Brain pericyte (primary cell): Measurements from ENCODE around the gene SLC5A11.
"Not testable (repeated sequence)": the region's sequence is repeated elsewhere in the genome, so short reads cannot be mapped to it uniquely, and the experiment has no call there.

Experiments
- DNase-seq: peaks from one replicate; pipeline ENCODE4 v3.0.0-alpha.2; 2012; ENCODE audit warnings: low read depth, low spot score

SLC5A11 gene

DNA sequence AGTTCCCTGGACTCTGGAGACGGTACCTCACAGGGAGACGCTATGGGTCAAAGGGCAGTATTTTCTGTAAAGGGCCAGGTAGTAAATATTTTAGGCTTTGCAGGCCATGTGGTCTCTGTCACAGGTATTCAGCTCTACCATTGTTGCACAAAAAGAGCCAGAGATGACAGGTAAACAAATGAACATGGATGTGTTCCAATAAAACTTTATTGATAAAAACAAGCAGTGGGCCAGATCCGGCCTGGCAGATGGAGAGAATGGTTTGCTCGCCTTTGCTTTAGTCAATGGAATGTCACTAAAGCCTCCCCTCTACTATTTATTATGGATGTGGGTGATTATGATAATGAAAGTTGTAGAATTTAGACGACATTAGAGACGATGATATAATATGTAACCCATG lies 8.9 kb upstream of the SLC5A11 start:
- DNase-seq = no peak

DNA sequence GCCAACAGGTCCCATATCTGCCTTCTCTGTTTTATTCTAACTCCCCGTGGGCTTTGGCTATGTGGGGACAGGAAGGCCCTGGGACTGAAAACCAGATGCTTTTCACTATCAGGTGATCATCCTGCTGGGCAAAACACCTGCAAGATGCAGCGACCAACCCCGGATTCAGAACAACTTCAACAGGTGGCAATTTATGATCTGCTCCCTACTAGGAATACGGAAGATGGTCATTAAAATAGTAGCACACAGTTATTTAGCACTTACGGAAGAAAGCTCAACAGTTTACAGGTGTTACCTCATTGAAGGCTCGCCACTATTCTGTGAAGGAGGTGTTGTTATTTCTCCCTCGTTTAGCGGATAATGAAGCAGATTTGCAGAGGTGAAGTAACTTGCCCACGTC lies 7.8 kb upstream of the SLC5A11 start:
- no peak for DNase-seq

DNA sequence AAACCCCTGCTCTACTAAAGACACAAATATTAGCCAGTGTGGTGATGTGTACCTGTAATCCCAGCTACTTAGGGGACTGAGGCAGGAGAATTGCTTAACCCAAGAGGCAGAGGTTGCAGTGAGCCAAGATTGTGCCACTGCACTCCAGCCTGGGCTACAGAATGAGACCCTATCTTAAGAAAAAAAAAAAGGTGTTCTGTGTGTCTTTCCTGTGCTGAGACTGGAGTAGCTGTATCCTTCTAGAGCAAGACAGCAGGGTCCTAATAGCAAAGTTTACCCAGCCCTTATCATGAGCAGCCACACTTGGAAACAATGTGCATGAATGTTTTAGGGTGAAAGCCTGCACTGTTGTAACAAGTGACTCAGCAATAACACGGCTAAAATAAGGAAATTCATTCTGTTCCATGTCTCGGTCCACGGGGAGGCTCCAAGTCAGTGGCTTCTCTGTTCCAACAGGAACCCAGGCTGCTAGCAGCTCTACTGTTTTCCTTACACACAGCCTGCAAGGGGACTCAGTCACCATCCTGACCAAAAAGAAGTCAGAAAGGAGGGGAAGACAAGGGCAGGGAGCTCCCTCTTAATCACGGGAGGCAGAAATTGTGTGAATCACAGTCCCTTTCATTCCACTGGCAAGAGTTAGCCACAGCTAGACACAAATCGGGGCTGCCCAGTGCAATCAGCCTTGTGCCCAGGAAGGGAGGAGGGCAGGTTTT lies 7.1 kb upstream of the SLC5A11 start:
- DNase-seq = no peak

DNA sequence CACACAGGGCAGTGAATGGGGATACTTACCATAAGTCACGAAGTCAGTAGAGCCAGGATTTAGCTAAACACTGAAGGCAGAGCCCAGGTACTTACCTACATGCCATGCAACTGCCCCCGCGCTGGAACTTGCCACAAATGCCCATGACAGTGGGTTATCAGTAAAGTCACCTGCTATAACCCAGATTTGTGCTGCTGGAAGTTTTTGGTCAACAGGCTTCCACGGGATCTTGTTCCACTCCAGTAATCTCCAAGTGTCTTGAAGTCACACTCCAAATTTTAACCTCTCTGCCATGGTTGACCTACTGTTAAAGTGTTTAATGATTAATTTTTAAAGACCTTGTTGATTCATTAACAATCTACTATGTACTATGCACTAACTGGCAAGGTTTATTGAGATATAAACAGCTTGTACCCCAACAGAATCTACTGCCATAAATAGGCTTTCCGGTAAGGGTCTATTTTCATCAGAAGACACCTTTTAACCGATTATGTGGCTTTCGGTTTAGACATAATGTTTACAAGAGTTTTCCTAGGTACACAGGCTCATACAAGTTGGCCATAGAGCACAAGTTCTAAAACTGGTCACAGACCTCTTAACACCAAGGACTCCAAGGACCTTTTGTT lies 6.3 kb upstream of the SLC5A11 start:
- DNase-seq = no peak

DNA sequence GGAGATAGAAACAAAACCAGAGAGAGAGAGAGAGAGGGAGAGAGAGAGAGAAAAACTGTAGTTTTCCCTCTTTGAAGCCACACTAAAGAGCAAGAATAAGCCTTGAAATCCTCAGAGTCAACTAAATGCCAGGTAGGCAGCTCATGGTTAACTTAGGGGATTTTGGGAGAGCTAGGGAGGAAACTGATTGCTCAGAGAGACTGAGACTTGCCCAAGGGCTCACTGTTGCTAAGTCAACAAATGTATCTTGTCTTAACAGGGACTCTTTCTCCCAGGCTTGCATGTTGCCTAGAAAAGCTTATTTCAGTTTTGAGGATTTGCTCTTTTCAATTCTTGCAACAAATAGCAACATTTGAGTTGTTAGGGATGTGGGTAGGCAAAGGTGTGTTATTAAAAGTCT lies 4.5 kb upstream of the SLC5A11 start:
- no peak for DNase-seq

DNA sequence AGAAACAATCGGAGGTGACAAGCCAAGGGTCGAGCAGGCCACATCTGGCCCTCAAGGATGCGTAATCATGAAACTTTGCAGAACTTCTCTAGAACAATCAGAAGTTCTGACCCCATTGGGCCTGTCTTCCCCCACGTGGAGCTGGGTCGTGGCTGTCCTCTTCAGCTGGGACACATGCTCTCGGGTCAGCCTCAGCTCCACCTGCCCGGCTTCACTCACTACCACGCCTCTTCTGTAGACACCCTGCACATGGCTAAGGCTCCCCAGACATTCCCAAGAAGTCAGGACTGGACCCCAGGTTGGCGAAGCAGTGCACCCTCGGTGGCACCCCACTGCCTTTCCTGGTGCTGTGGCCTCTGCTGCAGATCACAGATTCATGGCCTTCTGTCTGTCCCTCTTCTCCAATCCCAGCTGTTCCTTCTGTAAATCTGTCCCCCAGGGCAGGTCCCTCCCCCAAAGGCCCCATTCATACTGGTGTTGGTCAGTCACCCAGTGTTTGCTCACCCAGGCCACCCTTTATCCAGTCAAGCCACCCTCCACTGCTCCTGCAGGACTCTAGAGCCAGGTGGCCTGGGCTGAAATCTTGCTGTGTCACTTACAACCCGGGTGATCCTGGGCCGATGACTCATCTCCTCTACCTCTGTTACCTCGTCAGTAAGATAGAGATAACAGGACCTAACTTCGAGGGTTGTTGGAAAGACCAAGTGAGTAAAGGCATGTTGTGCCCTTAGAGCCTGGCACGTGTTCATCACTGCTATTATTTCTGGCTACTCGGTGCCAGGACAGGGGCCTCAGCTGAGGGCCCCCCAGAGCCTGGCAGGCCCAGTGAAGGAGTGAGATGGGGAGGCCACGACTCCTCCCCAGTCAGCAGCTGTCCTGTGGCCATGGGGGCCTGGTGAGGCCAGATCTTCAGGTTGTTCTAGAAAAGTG lies 1.4 kb upstream of the SLC5A11 start:
- no peak for DNase-seq

DNA sequence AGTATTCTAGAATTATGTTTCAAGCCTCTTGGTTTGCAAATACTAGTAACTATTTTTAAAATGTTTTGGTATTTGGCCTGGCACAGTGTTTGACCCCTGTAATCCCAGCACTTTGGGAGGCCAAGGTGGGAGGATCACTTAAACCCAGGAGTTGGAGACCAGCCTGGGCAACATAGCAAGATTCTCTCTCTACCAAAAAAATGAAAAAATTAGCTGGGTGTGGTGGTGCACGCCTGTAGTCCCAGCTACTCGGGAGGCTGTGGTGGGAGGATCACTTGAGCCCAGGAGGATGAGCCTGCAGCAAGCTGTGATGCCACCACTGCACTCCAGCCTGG lies 765 bp upstream of the SLC5A11 start:
- DNase-seq = not testable (repeated sequence)

DNA sequence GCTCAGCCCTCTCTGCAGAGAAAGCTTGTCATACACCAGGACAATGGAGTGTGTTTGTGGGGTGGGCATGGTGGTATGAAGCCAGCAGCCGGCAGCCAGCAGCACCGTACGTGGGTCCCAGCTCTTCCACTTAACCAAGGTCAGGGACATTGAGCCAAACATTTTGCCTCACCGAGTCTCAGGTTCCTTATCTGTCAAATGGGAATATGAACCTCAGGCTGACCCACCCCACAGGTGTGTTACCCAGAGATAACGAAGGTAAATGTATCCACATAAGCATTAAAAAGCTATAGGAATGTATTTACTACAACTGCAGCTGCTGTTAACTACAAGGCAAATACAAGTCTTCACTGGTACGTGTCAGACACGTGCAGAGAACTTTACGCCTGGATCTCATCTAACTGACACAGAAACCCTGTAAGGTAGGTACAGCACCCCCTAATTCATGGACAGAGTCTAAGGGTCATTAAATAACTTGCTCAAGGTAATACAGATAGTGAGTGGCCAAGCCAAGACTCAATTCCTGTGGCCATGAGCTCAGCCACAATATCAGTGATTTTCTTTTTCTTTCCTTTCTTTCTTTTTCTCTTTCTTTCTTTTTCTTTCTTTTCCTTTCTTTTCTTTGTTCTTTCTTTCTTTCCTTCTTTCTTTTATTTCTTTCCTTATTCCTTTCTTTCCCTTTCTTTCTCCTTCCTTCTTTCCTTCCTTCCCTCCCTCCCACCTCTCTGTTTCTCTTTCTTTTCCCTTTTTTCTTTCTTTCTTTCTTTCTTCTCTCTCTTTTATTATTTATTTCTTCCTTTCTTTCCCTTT lies 990 bp downstream of the SLC5A11 start:
- DNase-seq = no peak

DNA sequence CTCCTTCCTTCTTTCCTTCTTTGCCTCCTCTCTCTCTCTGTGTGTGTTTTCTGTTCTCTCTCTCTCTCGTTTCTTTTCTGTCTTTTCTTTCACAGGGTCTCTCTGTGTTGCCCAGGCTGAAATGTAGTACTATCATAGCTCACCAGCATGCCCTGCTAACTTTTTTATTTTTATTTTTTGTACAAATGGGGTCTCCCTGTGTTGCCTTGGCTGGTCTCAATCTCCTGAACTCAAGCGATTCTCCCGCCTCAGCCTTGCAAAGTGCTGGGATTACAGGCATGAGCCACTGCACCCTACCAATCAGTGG lies 1.5 kb downstream of the SLC5A11 start:
- no peak for DNase-seq

DNA sequence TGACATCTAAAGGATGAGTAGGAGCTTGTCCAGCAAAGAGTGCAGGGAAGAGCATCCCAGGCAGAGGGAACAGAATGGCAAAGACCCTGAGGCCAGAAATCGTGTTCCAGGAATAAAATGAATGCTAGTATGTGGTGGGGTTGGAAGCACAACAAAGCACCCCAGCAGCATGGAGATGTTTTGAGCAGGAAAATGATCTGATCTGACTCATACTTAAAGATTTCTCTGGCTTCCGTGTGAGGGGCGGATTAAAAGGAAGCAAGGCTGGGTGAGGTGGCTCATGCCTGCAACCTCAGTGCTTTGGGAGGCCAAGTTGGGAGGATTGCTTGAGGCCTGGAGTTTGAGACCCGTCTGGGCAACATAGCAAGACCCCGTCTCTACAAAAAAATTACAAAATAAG lies 2.3 kb downstream of the SLC5A11 start:
- no peak for DNase-seq

DNA sequence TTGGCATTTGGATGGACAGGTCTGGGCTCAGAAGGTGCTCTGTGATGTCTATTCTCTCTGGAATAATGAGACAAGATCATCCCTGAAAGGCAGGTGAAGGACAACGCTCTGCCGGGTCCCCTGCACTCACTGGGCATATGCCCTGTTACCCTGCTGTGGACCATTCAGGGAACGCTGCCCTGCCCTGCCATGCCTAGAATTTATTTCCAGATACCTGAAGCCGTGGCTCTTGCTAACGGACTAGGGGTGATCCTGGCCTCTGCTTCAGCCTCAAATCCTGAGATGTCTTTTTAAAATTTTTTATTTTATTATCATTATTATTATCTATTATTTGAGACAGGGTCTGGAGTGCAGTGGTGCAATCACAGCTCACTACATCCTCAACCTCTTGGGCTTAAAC lies 3.9 kb downstream of the SLC5A11 start:
- DNase-seq = no peak

DNA sequence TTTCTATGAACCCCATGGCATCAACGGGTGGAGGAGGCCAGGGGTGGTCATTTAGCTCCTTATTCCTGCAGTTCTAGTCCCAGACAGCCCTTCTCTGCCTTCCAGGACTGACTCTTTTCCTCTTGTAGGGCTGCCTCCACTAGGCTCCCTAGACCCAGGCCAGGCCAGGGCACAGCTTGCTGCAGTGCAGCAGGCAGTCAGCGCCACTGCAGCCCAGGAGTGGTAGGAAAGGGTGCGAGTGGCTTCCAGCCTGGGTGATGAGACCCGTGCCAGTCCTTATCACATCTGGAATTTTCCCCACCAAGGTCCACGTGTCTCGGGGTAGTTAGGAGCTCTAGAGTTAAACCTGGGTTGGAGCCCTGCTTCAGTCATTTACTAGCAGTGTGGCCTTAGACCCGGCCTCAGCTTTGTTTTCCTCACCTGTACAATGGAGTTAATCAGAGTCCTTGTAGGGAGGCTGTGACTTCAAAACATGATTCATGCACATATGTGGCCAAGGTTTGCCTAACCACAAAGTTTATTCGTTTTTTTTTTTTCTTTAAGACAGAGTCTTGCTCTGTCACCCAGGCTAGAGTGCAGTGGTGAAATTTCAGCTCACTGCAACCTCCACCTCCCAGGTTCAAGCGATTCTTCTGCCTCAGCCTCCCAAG lies 4.7 kb downstream of the SLC5A11 start:
- no peak for DNase-seq

DNA sequence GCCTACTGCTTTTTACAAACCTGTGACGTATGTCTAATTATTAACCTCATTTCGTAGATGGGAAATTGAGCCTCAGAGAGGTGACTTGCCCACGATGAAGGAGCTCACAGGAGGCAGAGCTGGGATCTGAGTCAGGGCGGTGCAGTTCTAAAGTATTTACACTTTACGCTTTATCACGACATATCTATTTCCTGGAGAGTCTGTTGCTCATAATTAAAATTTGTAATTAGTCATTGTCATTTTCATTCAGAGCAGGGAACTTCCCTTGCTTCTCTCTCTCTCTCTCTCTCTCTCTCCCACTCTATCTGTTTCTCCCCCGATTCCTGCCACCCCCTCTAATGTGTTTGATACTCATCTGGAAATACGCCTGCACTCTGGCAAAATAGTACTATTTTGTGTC lies 5.9 kb downstream of the SLC5A11 start:
- no peak for DNase-seq

DNA sequence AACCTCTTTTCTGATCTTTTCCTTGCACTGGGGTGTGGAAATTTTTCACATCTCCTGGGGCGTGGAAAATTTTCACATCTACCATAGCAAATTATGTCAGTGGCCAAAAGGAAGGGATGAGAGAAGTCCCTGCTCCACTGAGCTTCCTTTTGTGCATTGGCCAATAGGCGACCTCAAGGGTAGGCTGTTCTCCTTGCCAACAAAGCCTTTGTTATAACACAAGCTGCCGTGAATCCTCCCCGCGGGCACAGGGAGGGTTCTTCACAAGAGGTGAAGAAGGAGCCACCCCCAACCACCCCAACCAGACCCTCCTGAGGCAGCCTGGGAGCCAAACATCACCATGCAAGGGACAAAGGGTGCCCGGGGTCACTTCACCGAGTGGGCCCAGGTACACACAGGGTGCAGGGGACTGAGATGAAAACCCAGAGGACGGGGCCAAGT lies 6.5 kb downstream of the SLC5A11 start:
- no peak for DNase-seq

DNA sequence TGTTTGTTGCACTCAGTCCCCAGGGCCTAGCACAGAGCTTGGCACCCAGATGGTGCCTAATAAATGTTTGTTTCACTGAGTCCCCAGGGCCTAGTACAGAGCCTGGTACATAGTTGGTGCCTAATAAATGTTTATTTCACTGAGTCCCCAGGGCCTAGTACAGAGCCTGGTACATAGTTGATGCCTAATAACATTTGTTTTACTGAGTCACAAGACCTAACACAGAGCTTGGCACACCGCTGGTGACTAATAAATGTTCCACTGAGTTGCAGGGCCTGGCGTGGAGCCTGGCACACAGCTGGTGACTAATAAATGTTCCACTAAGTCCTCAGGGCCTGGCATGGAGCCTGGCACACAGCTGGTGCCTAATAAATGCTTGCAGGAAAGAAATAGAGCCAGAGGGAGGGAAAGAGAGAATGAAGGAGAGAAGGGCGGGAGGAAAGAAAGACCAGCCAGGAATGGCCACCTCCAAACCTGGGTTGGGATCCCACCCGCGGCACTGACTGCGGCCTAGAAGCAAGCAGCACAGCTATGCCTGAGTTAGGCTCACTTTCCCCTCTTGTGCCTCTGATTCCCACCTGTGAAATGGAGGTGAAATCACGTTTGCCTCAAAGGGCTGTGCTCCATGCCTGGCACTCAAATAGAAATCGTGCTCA lies 7.5 kb downstream of the SLC5A11 start:
- DNase-seq = no peak

DNA sequence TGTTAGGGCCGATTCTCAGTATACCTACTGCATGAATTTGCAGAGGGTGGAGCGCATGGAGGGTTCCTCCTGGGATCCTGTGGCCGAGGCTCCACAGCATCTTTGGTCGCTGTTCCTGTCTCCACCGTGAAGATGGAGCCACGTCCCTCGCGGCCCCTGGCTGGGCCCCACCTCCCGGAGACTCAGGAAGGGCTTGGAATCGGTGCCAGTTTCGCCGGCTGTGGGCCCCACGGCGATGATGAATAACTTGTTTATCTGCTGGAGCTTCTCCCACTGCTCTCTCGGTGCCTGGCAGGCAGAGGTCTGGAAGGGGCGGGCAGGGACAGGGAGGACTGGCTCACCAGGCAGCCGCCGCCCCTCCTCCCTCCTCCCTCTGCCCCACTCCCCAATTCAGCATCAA lies 8.1 kb downstream of the SLC5A11 start:
- no peak for DNase-seq

DNA sequence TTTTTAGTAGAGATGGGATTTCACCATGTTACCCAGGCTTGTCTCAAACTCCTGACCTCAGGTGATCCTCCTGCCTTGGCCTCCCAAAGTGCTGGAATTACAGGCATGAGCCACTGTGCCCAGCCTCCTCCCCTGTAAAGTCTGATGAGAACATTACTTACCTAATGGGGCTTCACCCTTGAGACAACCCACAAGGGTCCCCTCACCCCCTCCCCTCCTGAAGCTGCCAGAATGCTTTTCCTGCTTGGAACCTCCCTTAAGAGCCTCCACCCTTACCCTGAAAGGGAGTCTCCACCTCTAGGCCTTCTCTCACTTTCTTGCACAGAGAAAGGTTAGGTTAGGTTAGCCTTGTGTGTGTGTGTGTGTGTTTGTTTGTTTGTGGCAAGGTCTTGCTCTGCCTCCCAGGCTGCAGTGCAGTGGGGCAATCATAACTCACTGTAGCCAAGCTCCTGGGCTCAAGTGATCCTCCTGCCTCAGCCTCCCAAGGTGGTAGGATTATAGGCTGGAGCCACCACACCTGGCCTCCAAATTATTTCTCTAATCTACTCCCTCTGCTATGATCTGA lies 8.9 kb downstream of the SLC5A11 start:
- DNase-seq = no peak

DNA sequence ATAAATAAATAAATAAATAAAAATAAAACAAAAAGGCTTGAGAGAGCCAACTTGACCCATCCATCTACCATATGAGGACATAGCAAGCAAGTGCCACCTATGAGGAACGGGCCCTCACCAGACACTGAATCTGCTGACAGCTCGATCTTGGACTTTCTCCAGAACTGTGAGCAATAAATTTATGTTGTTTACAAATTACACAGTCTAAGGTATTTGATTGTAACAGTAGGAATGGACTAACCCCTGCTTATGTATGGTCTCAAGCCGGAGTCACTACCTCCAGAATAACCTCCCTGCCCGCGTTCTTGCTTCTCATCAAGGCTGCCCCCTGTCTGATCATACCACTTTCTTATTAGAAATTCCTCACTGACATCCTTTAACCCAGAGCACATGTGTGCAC lies 9.9 kb downstream of the SLC5A11 start:
- no peak for DNase-seq

DNA sequence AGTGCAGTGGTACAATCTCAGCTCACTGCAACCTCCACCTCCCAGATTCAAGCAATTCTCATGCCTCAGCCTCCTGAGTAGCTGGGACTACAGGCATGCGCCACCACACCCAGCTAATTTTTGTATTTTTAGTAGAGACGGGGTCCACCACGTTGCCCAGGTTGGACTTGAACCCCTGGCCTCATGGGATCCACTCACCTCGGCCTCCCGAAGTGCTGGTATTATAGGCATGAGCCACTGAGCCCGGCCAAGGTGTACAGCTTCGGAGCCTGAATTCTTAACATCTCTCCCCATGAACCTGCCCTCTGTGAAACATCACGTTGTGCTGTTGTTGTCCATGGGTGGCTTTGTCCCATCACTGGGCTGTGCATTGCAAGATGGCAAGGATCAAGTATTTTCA lies 11.1 kb downstream of the SLC5A11 start:
- not testable (repeated sequence) for DNase-seq

DNA sequence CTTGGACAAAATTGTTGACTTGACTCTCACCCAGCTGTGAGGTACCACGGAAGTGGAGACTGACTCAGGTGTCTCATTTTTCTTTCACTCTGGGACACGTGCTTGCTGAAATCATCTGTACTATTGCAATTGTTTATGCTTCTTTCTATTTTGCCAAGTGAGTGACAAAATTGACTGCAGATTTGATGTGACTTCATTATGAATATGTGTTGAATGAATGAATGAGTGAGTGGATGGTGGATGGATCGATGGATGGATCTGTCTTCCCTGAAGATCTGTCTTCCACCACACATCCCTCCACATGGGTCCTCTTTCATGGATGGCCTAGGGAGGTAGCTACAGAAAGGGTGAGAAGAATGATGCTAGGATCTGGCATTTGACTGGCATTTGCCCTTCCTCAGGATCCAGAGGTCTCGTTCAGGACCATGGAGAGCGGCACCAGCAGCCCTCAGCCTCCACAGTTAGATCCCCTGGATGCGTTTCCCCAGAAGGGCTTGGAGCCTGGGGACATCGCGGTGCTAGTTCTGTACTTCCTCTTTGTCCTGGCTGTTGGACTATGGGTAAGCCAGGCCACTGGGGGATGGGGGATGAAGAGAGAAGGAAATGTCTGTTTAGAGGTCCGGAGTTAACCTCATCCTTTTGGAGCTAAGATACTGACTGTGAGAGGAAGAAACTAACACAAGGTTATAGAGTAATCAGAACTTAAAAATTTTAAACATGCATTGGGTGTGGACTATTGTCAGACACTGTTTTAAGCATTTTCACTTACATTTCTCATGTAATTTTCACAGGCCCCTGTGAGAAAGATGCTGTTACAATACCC lies 12.7 kb downstream of the SLC5A11 start:
- DNase-seq = no peak
